Thyroid gland (tissue), 4 donors: ENCODE results near the gene PPIA.

Experiments
- POLR2A ChIP-seq, 2 donors: fragments of 450-650 bp; IDR thresholded peaks; one replicate each; pipeline ENCODE4 v1.6.1; 2017; ENCODE audit warnings: antibody characterized with exemption in 2 of 2, mild to moderate bottlenecking in 2 of 2, moderate library complexity in 1 of 2
- TF ChIP-seq, protein P1 (sequence below), 6 experiments: fragments of 200-600 bp in 3 of 6; fragments of 450-650 bp in 3 of 6; sonication (generic) in 3 of 6; IDR thresholded peaks; one replicate each; pipeline ENCODE4 v1.5.1; 2016 to 2019; ENCODE audit warnings: antibody characterized with exemption in 6 of 6, mild to moderate bottlenecking in 2 of 6, inconsistent platforms in 1 of 6, moderate library complexity in 1 of 6

DNA sequence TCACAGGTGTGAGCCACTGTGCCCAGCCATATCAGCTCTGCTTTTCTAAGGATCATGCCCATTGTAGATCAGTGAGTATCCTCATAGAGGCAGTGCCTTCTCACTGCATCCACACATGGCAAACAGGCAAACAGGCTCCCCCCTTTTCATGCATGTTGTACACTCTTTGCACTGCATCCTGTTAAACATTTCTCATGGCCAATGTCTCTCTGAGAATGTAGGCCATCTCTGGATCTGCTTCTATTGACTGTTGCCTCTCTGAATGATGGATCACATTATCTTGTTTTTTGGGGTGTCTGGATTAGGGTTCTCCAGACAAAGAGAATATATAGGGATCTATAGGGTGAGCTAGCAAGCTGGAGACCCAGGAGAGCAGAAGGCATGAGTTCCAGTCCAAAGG lies 13.1 kb upstream of the PPIA start:
- TF ChIP-seq, protein P1, sequence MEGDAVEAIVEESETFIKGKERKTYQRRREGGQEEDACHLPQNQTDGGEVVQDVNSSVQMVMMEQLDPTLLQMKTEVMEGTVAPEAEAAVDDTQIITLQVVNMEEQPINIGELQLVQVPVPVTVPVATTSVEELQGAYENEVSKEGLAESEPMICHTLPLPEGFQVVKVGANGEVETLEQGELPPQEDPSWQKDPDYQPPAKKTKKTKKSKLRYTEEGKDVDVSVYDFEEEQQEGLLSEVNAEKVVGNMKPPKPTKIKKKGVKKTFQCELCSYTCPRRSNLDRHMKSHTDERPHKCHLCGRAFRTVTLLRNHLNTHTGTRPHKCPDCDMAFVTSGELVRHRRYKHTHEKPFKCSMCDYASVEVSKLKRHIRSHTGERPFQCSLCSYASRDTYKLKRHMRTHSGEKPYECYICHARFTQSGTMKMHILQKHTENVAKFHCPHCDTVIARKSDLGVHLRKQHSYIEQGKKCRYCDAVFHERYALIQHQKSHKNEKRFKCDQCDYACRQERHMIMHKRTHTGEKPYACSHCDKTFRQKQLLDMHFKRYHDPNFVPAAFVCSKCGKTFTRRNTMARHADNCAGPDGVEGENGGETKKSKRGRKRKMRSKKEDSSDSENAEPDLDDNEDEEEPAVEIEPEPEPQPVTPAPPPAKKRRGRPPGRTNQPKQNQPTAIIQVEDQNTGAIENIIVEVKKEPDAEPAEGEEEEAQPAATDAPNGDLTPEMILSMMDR (IDR thresholded peaks at IDR 0.05), result no peak
- TF ChIP-seq POLR2A (IDR thresholded peaks at IDR 0.05), result no peak
